Measurements from ENCODE around the gene VPS50. TPM values are rescaled to one million over a fixed set of nuclear protein-coding genes. Genes with fewer than 3 reads are reported as not detected.

Gene VPS50
- total RNA-seq, 1 experiment from 2014 or later: 9.2 TPM

- TF ChIP-seq ATF2 (CRISPR knock-in tag; IDR thresholded peaks at IDR 0.05; ENCODE audit: borderline replicate concordance, low read depth): no peak
- TF ChIP-seq ZNF281 (CRISPR knock-in tag; IDR thresholded peaks at IDR 0.05): no peak
- no peak for TF ChIP-seq TP53 (CRISPR knock-in tag; IDR thresholded peaks at IDR 0.05)
Measured at GRCh38 chr7:93196336-93196735, 35.8 kb upstream of the VPS50 start (continued).

- ChIA-PET CTCF (no interaction called here), POLR2A (no interaction called here)
- H3K9me3 Mint-ChIP-seq: no peaks in the 10 kb centered on the region
- DNase-seq (ENCODE audit: low spot score): no peak
- H3K36me3 Mint-ChIP-seq: no peaks in the 10 kb centered on the region
- ATAC-seq: no peak
- no peaks in the 10 kb centered on the region for H3K4me1 Mint-ChIP-seq
- peaks cover 7% of the 10 kb centered on the region for H3K27me3 Mint-ChIP-seq (ENCODE audit: low read depth)
- H3K4me3 Mint-ChIP-seq: no peak overlapping the region
- H3K27ac Mint-ChIP-seq: no peak overlapping the region
- TF ChIP-seq AFF4 (CRISPR knock-in tag; IDR thresholded peaks at IDR 0.05; ENCODE audit: borderline replicate concordance): no peak
- no peak for TF ChIP-seq MYBL2 (CRISPR knock-in tag; IDR thresholded peaks at IDR 0.05)
- TF ChIP-seq HMGXB4 (CRISPR knock-in tag; IDR thresholded peaks at IDR 0.05): no peak
- no peak for TF ChIP-seq PRDM15 (CRISPR knock-in tag; IDR thresholded peaks at IDR 0.05)
- no peak for TF ChIP-seq USF1 (CRISPR knock-in tag; IDR thresholded peaks at IDR 0.05)
- no peak for TF ChIP-seq ZSCAN18 (CRISPR knock-in tag; IDR thresholded peaks at IDR 0.05)
- TF ChIP-seq FOXJ3 (CRISPR knock-in tag; IDR thresholded peaks at IDR 0.05; ENCODE audit: borderline replicate concordance): no peak
- no peak for TF ChIP-seq RELA (CRISPR knock-in tag; IDR thresholded peaks at IDR 0.05; ENCODE audit: borderline replicate concordance)
- no peak for TF ChIP-seq NR3C1 (CRISPR knock-in tag; conservative IDR thresholded peaks at IDR 0.05; ENCODE audit: low read depth)
- no peak for TF ChIP-seq FOXP4 (CRISPR knock-in tag; IDR thresholded peaks at IDR 0.05)
- TF ChIP-seq ATF3 (CRISPR knock-in tag; conservative IDR thresholded peaks at IDR 0.05): no peak
- TF ChIP-seq NFE2L1 (CRISPR knock-in tag; IDR thresholded peaks at IDR 0.05): no peak
- TF ChIP-seq ELF4 (CRISPR knock-in tag; IDR thresholded peaks at IDR 0.05; ENCODE audit: low read depth): no peak
Measured at GRCh38 chr7:93198472-93198871, 33.7 kb upstream of the VPS50 start.
